Smooth muscle cell (in vitro differentiated cells): Measurements from ENCODE around the gene FBXL19. TPM values are rescaled to one million over a fixed set of nuclear protein-coding genes. Genes with fewer than 3 reads are reported as not detected.

Experiments used
- DNase-seq: peaks from one replicate; lab custom pipeline; 2025; ENCODE audit not compliant: unreplicated experiment; lab: John Stamatoyannopoulos, UW
- H2AFZ ChIP-seq: fragments of 200-600 bp; sonication (generic); 2 replicates; pipeline ENCODE4 v1.6.0; 2016; ENCODE audit warnings: antibody characterized with exemption, low read depth, mild to moderate bottlenecking
- H3F3A ChIP-seq: fragments of 200-600 bp; sonication (generic); 2 replicates; pipeline ENCODE4 v1.6.0; 2017; ENCODE audit warnings: antibody characterized with exemption, low read depth
- H3K27ac ChIP-seq: fragments of 200-600 bp; sonication (generic); 2 replicates; pipeline ENCODE4 v1.5.1; 2016; ENCODE audit warnings: low read depth, mild to moderate bottlenecking
- H3K27me3 ChIP-seq: fragments of 200-600 bp; sonication (generic); 2 replicates; pipeline ENCODE4 v1.6.1; 2016; ENCODE audit warnings: low read depth, mild to moderate bottlenecking
- H3K36me3 ChIP-seq: fragments of 200-600 bp; sonication (generic); 2 replicates; pipeline ENCODE4 v1.5.1; 2016; ENCODE audit warnings: low read depth
- H3K4me1 ChIP-seq: fragments of 200-600 bp; sonication (generic); 2 replicates; pipeline ENCODE4 v1.5.1; 2016; ENCODE audit warnings: low read depth
- H3K4me2 ChIP-seq: fragments of 200-600 bp; sonication (generic); 2 replicates; pipeline ENCODE4 v1.6.0; 2016; ENCODE audit warnings: mild to moderate bottlenecking
- H3K4me3 ChIP-seq: fragments of 200-600 bp; sonication (generic); 2 replicates; pipeline ENCODE4 v1.5.1; 2016; ENCODE audit warnings: mild to moderate bottlenecking
- H3K79me2 ChIP-seq: fragments of 200-600 bp; sonication (generic); 2 replicates; pipeline ENCODE4 v1.6.0; 2016; ENCODE audit warnings: low read depth, mild to moderate bottlenecking
- H3K9ac ChIP-seq: fragments of 200-600 bp; sonication (generic); 2 replicates; pipeline ENCODE4 v1.6.0; 2016; ENCODE audit warnings: low read depth
- H3K9me3 ChIP-seq: fragments of 200-600 bp; sonication (generic); replicated peaks from 2 replicates; pipeline ENCODE4 v1.5.1; 2016; ENCODE audit warnings: low read depth
- H4K20me1 ChIP-seq: fragments of 200-600 bp; sonication (generic); 2 replicates; pipeline ENCODE4 v1.6.0; 2016; ENCODE audit warnings: low read depth
- WGBS: methylation state at CpG from one replicate; pipeline ENCODE4 v1.1.7; 2016; ENCODE audit warnings: low lambda C conversion rate; 5-methylcytosine and 5-hydroxymethylcytosine counted together
- polyA plus RNA-seq: library from polyadenylated mRNA; unstranded; fragments of >200 nt; fragmentation: Nextera tagmentation; extraction: Ambion mirVana; gene quantifications from 2 replicates; pipeline ENCODE4 v1.2.1, GENCODE V29; 2016
- total RNA-seq: library from RNA; depleted of rRNA; stranded (reverse); fragments of >200 nt; gene quantifications from 2 replicates; pipeline ENCODE4 v1.2.3, GENCODE V29; 2014
- TF ChIP-seq, protein P1 (sequence below): fragments of 200-600 bp; sonication (generic); IDR thresholded peaks from 2 replicates; pipeline ENCODE4 v1.5.1; 2017; ENCODE audit warnings: borderline replicate concordance, mild to moderate bottlenecking, antibody characterized with exemption; ENCODE audit not compliant: insufficient read depth, poor library complexity, severe bottlenecking

Gene FBXL19
- total and polyA plus RNA-seq, 2 experiments from 2014 or later = 1.3 to 4.5 TPM

DNA sequence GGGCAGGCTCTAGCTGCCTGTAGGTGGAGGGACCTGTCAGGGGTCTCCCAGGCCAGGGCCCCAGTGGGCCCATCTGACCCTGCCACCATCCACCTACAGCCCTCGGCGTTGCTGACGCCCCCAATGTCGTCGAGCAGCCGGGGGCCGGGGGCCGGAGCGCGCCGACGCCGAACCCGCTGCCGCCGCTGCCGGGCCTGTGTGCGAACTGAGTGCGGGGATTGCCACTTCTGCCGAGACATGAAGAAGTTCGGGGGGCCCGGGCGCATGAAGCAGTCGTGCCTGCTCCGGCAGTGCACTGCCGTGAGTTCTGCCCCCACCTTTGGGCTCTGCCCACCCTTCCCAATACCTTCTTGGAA is 2.2 kb downstream of the FBXL19 start:
- Histone ChIP-seq H2AFZ (no peak overlapping the region), H3K79me2 (peaks cover 3% of the 10 kb centered on the region), H3K4me1 (peaks cover 10% of the 10 kb centered on the region), H4K20me1 (peaks cover 12% of the 10 kb centered on the region), H3F3A (no peaks in the 10 kb centered on the region), H3K27ac (no peak overlapping the region), H3K4me2 (no peak overlapping the region), H3K27me3 (no peaks in the 10 kb centered on the region), H3K9ac (no peak overlapping the region), H3K9me3 (no peaks in the 10 kb centered on the region), H3K36me3 (no peaks in the 10 kb centered on the region), H3K4me3 (no peak overlapping the region)
- no peak for DNase-seq
- 97% methylated on average over 26 of the region's 26 CpGs for WGBS
- TF ChIP-seq, protein P1, sequence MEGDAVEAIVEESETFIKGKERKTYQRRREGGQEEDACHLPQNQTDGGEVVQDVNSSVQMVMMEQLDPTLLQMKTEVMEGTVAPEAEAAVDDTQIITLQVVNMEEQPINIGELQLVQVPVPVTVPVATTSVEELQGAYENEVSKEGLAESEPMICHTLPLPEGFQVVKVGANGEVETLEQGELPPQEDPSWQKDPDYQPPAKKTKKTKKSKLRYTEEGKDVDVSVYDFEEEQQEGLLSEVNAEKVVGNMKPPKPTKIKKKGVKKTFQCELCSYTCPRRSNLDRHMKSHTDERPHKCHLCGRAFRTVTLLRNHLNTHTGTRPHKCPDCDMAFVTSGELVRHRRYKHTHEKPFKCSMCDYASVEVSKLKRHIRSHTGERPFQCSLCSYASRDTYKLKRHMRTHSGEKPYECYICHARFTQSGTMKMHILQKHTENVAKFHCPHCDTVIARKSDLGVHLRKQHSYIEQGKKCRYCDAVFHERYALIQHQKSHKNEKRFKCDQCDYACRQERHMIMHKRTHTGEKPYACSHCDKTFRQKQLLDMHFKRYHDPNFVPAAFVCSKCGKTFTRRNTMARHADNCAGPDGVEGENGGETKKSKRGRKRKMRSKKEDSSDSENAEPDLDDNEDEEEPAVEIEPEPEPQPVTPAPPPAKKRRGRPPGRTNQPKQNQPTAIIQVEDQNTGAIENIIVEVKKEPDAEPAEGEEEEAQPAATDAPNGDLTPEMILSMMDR = no peak

DNA sequence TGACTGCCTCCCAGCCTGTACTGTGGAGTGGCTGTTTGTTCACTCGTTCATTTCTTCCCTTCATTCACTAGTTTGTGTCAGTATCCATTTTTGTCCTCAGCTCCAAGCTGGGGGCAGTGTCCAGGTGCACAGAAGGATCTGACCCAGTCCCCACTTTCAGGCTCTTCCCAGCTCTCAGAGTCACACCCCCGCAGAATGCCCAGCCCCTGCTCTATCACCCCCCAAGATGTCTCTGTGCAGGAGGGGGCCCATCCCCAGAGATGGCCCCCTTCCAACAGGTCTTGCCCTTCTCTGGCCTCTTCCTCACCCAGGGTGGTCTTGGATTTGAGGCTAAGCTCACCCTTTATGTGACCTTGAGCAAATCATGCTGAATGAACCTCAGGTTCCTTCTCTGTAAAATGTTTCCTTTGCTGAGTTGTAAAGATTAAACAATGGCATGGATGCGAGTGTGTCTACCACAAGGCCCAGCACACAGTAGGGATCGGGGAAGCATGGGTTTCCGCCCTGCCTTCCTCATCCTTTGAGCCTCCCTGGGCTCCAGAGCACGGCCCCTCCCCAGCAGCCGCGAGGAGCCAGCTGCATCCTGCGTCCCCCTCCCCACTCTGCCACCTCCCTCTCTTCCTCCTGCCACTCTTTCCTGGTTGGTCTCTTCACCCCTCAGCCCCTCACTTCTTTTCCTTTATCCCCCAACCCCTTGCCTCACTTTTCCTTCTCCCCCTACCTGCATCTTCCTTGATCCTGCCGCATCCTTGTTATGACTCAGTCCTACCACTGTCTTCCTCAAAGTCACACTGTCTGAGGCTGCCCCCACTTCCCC is 2.8 kb downstream of the FBXL19 start:
- no peak for DNase-seq
- no peaks in the 10 kb centered on the region for H3K27me3 ChIP-seq
- peaks cover 12% of the 10 kb centered on the region for H4K20me1 ChIP-seq
- no peak overlapping the region for H3K9ac ChIP-seq
- TF ChIP-seq, protein P1 = no peak
- H3K36me3 ChIP-seq = no peaks in the 10 kb centered on the region
- H3K27ac ChIP-seq = no peak overlapping the region
- H3K79me2 ChIP-seq = peaks cover 3% of the 10 kb centered on the region
- no peaks in the 10 kb centered on the region for H3F3A ChIP-seq
- H3K4me2 ChIP-seq = no peak overlapping the region
- H2AFZ ChIP-seq = no peak overlapping the region
- WGBS = 76% methylated on average over 10 of the region's 10 CpGs
- no peaks in the 10 kb centered on the region for H3K9me3 ChIP-seq
- H3K4me1 ChIP-seq = peaks cover 10% of the 10 kb centered on the region
- H3K4me3 ChIP-seq = no peak overlapping the region

DNA sequence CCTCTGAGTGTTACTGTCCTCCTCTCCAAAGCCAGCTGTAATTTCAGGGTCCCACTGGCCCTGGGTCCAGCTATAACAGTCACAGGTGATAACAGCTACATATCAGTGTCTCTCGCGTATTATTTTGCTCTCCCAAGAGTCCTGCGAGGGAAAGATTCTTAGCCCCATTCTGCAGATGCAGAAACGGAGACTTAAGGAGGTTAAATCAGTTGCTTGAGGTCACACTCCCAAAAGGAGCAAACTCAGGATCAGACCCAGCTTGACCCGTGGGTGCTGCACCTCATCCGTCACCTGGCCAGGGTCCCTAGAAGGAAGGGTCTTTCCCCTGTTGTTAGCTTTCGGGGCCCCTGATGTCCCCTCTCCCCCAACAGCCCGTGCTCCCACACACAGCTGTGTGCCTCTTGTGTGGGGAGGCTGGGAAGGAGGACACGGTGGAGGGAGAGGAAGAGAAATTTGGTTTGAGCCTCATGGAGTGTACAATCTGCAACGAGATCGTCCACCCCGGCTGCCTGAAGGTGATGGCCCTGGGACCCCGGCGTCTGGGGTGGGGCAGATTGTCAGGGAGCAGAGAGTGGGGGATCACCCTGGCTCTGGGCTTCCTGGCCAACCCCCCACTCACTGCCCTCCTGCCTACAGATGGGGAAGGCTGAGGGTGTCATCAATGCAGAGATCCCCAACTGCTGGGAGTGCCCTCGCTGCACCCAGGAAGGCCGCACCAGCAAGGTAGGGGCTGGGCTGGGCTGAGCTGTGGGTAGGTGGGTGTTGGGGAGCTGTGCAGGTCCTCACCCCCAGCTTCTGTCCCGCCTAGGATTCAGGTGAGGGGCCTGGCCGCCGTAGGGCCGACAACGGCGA is 3.8 kb downstream of the FBXL19 start:
- Histone ChIP-seq H3K4me3 (no peak overlapping the region), H2AFZ (no peak overlapping the region), H4K20me1 (peaks cover 12% of the 10 kb centered on the region), H3K9me3 (no peaks in the 10 kb centered on the region), H3K9ac (no peak overlapping the region), H3K36me3 (no peaks in the 10 kb centered on the region), H3K79me2 (peaks cover 3% of the 10 kb centered on the region), H3K27ac (no peak overlapping the region), H3F3A (no peaks in the 10 kb centered on the region), H3K4me2 (no peak overlapping the region), H3K27me3 (no peaks in the 10 kb centered on the region), H3K4me1 (peaks cover 10% of the 10 kb centered on the region)
- DNase-seq = no peak
- TF ChIP-seq, protein P1 = no peak
- 97% methylated on average over 22 of the region's 22 CpGs for WGBS
